Tibial nerve (tissue), 4 donors: ENCODE results near the gene OBP2B.

Source experiments
- CTCF ChIP-seq, 5 experiments: fragments of 200-600 bp in 3 of 5; fragments of 450-650 bp in 2 of 5; sonication (generic) in 3 of 5; IDR thresholded peaks; one replicate each; pipeline ENCODE4 v1.5.1; 2016 to 2019; ENCODE audit warnings: antibody characterized with exemption in 5 of 5, mild to moderate bottlenecking in 3 of 5, moderate library complexity in 2 of 5
- EP300 ChIP-seq, 2 donors: sonication (generic); formaldehyde crosslinking; IDR thresholded peaks; one replicate each; pipeline ENCODE4 v1.6.1; 2017; ENCODE audit warnings: antibody characterized with exemption in 2 of 2, mild to moderate bottlenecking in 1 of 2

- TF ChIP-seq CTCF (IDR thresholded peaks at IDR 0.05): no peak
- TF ChIP-seq EP300 (IDR thresholded peaks at IDR 0.05): no peak
Measured at GRCh38 chr9:133254471-133254870, 45.4 kb upstream of the OBP2B start.
